GM21717 (cell line): ENCODE measurements around the gene SEC61A1.

Experiments used
- ATAC-seq: cut with Tn5 transposase; IDR thresholded peaks from one replicate; pipeline ENCODE4 v1.9.1; 2021; ENCODE audit warnings: mild to moderate bottlenecking, moderate library complexity; ENCODE audit not compliant: unreplicated experiment

Gene SEC61A1

GRCh38 chr3:128077202-128077624, 25.0 kb downstream of the SEC61A1 start:
- ATAC-seq: no peak

GRCh38 chr3:128077665-128078064, 25.4 kb downstream of the SEC61A1 start:
- ATAC-seq: no peak

- no peak for ATAC-seq
Measured at GRCh38 chr3:128078322-128078721, 26.1 kb downstream of the SEC61A1 start.

GRCh38 chr3:128078875-128079274, 26.6 kb downstream of the SEC61A1 start:
- ATAC-seq: no peak

- no peak for ATAC-seq
Measured at GRCh38 chr3:128079823-128080222, 27.6 kb downstream of the SEC61A1 start.

GRCh38 chr3:128080323-128081080, 28.3 kb downstream of the SEC61A1 start:
- ATAC-seq: no peak

GRCh38 chr3:128081226-128081625, 29.0 kb downstream of the SEC61A1 start:
- ATAC-seq: no peak

- ATAC-seq: no peak
Measured at GRCh38 chr3:128081846-128082245, 29.6 kb downstream of the SEC61A1 start.

- ATAC-seq: no peak
Measured at GRCh38 chr3:128082546-128082945, 30.3 kb downstream of the SEC61A1 start.

GRCh38 chr3:128083396-128083795, 31.2 kb downstream of the SEC61A1 start:
- no peak for ATAC-seq

- ATAC-seq: no peak
Measured at GRCh38 chr3:128083980-128084674, 31.9 kb downstream of the SEC61A1 start.

- no peak for ATAC-seq
Measured at GRCh38 chr3:128084675-128085021, 32.4 kb downstream of the SEC61A1 start.

- no peak for ATAC-seq
Measured at GRCh38 chr3:128089135-128089534, 36.9 kb downstream of the SEC61A1 start.

- no peak for ATAC-seq
Measured at GRCh38 chr3:128091586-128091985, 39.3 kb downstream of the SEC61A1 start.

- ATAC-seq: no peak
Measured at GRCh38 chr3:128094295-128095151, 42.3 kb downstream of the SEC61A1 start.

- ATAC-seq: no peak
Measured at GRCh38 chr3:128095222-128095703, 43.0 kb downstream of the SEC61A1 start.

GRCh38 chr3:128098234-128098633, 46.0 kb downstream of the SEC61A1 start:
- no peak for ATAC-seq

- ATAC-seq: no peak
Measured at GRCh38 chr3:128100161-128100560, 47.9 kb downstream of the SEC61A1 start.

- ATAC-seq: no peak
Measured at GRCh38 chr3:128100638-128101037, 48.4 kb downstream of the SEC61A1 start.

GRCh38 chr3:128103136-128103676, 51.0 kb downstream of the SEC61A1 start:
- no peak for ATAC-seq

- no peak for ATAC-seq
Measured at GRCh38 chr3:128107834-128108233, 55.6 kb downstream of the SEC61A1 start.
